ENCODE measurements around the gene CCDC34.

Gene CCDC34

DNA sequence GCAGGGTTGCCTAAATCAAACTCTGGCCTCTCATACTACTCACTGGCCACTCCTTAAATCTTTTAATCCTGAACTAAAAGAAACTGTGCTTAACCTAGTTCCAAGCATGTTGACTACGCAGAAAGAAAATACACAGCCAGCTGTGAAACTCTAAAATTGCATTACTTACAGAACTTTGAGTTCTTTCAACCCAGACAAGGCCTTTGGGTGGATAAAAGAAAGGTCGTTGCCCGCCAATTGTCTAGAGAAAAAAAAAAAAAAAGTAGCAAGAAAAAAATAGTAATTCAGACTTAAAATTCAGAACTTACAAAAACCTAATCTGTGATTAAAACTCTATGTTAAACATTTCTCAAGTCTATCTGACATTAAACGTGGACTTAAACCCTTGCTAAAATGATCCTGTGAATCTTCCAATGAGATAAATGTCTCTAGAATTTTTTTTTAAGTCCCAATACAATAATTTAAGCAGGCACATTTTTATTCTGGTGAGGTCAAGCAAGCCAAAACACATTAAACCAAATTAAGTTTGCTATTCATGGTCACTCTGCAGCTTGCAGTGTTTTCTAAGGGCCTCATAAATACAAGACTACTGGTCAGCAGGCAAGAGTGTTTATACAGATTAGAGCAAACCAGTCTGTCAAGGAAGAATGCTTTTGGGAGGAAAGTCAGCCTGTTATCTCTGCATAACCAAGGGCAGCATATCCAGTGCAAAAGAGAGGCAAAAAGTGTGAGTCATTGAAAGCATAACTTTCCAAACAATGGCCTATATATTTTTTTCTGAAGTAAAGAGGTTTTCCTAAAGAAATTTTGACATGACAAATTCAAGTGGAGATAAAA, 29.5 kb upstream of the CCDC34 start:
- no peak for DNase-seq

DNA sequence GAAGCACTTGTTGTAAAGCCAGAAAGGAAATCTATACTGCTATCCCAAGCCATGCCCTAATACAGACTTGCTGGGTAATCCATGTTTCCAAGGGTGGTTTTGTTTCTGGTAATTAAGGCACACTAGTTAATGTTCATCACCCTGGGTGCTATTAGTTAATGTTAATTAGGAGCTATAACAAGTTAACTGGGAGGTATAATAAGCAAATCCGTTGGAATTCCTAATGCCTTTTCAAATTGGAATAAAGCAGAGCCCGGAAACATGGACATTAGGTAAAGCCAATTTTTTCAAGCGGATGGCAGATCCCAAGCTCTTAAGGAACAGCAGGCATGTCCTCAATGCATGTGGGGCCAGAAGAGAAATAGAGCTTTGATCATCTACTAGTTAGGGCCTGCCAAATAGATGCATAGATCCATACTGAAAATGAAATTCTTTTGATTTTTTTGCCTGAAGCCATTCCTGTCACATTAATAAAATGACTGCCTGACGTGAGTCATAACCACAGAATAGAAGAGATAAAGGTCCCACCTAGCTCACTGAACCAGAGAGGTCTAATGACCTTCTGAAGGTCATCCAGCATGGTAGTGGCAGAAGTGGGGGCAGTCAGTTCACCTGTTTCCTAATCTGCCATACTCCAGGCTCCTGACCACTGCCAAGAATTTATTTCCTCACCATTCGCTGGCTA, 28.5 kb upstream of the CCDC34 start:
- DNase-seq: no peak

DNA sequence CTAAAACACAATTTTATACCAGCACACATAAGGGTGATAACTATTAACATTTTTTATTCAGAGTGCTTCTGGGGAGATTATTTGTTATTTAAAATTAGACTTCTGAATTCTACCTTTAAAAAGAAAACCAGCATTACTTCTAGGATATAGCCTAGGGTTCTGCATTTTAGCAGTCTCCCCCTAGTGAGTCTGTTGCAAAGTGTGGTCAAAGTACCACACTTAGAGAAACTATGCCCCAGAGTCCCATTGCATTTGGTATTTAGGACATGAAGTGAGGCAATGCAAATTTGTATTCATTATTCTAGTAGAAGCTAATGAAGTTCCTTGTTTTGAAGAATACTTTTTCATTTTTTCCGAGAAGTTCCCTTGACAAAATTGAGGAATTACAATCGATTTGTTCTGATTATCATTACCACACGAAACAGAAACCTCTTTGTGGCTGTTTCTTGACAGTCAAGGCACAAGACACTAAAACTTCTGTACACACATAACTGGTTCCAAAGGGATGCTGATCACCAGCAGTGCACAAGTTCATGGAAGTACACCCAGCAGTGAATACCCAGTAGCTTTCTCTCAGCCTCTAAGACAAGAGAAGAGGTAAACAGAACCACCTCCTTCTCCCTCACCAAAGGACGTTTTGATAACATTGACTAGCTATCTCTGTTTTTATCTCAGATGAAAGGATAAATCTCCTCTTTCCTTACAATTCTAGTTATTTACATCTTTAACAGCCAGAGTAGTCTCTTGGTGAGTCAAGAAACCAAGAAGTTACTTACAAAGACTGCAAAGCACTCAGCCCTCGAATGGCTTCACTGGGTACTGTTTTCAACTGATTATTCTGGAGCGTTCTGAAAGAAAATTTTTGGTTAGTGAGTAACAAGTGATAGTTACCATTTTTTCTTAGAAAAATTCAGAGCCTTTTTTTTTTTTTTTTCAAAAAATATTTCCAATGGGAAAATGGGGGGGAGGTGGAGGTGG, 27.6 kb upstream of the CCDC34 start:
- no peak for DNase-seq

DNA sequence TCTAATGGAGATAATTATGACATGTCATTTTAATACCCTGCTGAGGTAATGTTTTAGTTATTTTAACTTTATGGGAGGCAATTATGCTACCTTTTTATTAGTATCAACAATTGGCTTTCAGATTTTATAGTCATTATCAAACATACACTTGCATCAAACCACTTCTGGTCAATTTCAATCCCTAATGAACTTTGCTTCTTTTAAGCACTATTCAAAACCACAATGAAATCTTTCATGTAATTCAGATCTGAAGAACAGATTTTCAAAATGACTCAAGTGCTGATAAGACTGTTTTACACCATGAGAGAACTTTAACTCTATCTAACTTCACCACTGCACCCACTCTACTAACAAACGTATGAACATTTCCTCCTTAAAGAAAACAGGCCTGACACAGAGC, 25.9 kb upstream of the CCDC34 start:
- no peak for DNase-seq

DNA sequence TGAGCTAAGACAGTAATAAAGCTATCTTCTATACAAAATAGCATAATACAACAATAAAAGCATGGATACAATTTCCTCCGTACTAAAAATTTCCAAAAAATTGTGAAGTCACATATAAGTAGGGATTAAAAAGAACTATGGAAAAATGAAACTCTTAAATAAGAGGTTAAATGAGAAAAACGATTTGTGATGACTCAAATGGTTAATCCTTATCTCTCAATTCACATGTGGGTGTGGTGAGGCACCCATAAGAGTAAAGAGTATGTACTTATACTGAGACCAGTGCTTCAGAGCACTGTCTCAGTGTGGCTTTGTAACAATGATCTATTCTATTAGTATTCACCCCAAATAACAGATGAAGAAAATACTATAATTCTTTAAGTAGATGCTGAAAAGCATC, 25.0 kb upstream of the CCDC34 start:
- no peak for DNase-seq

DNA sequence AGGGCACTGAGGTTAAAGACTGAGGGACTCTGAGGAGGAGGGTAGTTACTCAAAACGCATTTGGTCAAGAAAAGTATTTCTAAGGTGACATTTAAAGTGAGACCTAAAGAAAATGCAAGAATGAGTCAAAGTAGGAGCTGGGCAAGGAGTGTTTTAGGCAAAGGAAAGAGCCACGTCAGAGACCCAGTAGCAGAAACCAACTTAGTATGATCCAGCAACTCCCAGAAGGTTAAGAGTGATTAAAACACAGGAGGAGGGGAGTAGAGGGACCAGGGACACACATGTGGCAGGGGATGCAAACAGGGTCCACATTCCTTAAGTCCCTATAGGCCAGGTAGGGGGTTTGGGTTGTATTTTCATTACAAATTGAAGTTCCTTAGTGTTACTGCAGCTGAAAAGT, 24.3 kb upstream of the CCDC34 start:
- DNase-seq: no peak

DNA sequence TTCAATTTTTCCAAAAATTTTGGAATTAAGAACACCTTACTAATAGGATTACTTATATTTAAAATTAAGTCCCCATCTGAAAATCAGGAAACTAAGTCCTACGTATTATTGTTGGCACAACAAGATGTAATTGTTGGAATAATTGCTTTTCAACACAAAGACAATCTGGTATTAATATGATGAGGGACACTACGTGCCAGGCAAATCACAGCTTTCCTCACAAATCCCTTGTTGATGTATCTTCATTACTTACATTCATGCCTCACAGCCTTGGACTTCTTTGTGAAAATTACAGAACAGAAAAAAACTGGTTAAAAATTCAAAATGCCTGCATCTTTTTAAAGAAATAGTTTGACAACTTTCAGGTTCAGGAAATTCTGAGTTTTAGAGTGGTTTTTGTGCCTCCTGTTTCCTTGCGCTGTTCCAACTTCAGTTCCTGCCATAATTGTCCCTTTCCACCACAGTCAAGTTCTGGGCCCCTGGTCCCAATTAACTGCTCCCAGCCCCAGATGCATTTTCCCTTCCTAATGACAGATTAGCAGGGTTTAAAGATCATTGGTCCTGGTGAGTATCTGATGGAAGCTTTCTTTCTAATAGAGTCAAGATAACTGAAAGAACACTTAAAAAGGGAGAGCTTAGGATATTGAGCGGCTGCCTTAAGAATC, 23.3 kb upstream of the CCDC34 start:
- no peak for DNase-seq

DNA sequence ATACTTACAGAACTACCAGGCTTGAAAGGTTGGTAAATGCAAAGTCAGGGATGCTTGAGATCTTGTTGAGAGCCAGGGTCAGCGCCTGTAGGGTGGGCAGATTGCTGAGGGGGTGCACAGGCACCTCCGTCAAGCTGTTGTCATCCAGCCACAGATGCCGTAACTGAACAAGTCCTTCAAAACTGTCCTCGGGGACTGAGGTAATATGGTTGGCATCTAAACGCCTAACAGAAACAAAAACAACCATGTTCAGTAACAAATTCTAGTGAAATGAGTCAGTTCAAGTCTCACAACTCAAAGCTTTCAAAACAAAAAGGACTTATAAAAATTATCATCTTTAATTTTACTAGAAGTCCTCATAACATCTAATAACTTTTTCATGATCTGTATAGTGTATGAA, 22.2 kb upstream of the CCDC34 start:
- no peak for DNase-seq

DNA sequence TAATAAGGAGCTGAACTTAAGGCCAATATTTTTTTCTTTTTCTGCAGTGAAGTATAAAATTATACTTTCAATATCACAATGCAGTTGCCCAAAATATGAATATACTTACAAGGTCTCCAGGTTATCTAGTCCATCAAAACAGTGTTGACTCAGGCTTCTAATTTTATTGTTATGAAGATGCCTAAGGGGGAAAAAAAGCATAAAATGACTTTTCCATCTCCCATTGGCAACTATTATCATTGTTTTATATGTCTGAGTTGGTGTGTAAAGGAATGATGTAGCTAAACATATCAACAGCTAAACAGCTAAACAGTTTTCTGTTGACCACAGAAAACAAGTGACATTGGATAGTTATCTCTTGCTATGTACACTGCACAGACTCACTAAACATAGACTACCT, 21.2 kb upstream of the CCDC34 start:
- DNase-seq: no peak

DNA sequence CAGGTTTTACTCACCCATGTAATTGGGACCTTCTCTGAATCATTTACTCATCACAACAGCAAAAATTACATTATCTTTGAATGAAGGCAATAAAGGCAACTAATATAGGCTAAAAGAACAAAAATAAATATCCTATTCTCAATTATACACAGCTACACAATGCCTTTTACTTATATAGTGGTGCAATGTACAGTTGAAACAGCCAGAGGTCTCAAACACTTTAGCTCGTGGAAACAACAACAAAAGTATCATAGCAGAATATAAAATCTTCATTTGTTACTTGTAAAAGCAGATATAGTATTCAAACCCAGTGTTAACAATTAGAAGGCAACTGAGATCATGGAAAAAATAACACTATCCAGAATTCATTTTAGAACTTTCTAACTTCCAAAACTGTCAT, 20.6 kb upstream of the CCDC34 start:
- no peak for DNase-seq

DNA sequence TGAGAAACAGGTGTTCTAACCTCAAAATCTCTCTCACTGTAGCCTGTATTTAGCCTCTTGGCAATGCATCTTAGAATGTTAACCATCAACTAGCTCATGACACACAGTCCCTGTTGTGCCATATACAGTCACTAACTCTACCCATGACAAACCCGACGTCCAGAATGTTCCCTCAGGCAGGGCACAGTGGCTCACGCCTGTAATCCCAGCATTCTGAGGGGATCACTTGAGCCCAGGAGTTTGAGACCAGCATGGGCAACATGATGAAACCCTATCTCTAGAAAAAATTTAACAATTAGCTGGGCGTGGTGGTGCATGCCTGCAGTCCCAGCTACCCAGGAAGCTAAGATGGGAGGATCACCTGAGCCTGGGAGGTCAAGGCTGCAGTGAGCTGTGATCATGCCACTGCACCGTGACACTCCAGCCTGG, 18.2 kb upstream of the CCDC34 start:
- DNase-seq: no peak

DNA sequence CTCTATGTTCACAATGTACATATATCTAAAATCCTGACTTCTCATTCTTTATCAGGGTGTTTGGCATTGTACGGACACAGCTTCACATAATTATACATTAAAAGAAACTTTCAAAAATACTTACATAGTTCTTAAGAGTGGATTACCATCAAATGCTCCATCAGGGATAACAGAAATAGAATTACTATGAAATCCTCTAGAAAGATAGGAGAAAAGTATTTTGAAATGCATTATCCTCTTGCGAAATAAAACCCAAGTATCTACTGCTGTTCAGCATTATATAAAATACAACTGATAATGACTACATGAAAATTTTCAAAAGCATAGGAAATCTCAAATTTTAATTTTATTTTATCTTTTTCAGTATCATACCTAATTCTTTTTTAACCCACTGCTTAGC, 17.8 kb upstream of the CCDC34 start:
- no peak for DNase-seq

DNA sequence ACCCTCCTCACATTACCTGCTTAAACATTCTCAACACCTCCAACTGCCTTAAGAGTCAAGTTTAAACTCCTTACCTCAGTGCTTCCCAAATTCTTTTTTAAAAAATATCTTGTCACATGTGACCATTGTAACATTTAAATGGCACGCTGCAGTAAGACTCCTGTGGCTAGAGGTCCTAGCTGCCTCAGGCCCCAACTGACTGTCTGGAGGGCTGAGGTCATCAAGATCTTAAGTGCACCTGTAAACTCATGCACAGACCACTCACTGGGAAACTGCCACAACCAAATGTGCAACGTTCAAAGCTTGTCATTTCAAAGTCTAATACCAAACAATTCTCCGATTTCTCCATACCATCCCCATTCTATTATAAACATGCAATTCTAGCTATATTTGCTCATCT, 16.4 kb upstream of the CCDC34 start:
- no peak for DNase-seq

DNA sequence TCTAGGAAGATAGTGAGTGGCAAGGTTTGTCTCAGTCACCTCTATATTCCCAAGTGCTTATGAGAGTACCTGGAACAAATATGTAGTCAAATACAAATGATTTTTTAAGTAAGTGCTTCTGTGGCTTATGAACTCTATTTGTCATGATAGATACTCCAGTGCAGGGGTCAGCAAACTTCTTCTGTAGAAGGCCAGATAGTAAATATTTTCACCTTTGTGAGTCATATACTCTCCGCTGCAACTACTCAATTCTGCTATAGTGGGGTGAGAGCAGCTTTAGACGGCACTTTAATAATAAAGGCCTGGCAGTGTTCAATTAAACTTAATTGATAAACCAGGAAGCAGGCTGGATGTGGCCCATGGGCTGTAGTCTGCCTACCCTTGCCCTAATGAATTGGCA, 12.4 kb upstream of the CCDC34 start:
- no peak for DNase-seq

DNA sequence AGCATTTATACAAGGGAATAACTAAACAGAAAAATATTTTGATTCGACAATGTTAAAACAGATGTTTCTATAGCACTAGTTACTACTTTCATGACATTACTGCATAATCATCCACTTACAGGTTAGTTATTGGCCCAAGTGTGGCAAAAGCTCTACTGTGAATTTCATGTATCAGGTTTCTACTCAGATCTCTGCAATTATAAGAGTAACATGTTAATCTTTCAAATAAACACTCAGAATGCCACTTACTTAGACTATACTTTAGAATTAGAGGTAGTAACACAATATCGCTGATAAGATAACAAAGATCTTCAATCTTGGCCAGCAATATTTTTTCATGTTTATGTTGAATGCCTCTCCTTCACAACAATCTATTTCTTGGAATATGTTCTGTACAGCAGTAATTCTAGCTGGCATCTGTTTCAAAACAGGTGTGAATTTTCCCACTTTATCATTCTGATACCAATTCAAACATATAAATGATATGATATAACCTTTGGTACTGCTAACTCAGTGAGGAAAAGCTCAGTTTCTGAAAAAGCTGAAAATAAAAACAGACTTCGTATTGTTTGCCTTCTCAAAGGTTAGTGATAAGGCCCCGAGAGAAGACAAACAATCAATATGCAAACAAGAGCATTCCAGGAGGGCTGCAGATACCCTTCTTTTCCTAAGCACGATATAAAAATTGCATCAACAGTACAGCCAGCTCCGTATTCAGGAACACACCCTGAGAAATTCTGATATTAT, 11.0 kb upstream of the CCDC34 start:
- no peak for DNase-seq

DNA sequence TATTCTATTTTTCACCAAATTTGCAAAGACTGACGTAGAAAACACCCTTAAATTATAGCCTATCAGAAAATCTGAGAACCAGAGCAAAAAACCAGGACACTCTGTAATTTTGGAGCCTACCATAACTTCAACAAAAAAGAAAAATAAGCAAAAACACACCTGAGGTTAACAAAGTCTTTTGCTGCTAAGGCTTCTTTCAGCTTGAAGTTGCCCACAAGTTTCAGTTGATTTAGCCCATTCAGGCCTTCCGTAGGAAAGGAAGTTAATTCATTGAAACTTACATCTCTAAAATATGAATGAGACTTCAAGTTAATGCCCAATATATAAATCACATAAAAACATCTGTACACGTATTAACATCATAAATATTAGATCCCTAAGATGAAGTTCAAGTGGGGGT, 10.4 kb upstream of the CCDC34 start:
- no peak for DNase-seq

DNA sequence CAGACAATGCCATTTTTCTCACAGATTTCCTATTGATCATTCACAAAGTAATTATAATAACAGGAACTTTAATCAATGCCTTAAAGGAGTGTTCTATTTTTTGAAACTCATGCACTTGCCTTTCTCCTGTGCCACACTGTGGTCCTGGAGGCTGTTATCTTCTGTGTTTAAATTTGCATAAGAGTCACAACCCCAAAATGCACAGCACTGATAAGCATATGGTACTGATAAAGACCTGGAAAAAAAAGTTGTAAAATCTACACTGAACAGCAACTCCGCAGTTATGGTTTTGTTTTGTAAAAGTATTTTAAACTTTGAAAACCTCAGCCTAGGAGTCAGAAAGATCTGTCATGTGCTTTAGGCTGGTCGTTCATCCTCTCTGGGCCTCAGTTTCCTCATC, 9.1 kb upstream of the CCDC34 start:
- no peak for DNase-seq

DNA sequence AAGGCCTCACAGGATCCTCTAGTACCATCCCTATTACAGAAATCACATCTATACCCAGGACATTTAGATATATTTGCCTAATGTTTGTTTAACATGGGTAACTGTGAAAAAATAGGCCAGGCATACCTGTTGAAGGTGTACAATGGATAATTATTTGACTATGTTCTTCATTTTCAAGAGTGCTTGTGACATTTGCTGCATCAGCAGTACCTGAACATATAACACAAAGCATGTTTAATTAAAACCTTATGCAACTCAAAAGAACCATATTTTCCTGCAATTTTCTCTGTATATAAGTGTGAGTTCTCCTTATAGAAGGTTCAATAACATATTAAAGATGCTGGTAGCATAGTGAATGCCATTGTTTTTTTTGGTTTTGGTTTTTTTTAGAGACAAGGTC, 8.5 kb upstream of the CCDC34 start:
- no peak for DNase-seq

DNA sequence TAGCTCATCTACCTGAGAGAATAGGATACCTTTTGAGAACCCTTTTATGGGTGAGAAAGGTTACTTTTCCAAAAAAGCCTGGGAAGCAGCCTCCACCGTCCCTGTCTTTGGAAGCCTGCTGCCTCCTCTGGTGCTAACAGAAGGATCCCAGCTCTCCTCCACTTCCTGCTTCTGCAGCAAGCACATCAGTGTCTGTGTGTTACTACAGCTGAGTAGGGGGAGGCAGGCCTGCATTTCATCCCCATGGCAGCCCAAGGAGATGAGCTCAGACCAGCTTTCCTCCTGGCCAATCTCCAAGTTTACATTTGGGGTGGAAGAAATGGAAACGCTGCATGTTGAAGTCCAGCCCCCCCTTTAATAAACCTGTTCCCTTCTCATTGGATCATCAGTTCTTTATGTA, 7.4 kb upstream of the CCDC34 start:
- no peak for DNase-seq

DNA sequence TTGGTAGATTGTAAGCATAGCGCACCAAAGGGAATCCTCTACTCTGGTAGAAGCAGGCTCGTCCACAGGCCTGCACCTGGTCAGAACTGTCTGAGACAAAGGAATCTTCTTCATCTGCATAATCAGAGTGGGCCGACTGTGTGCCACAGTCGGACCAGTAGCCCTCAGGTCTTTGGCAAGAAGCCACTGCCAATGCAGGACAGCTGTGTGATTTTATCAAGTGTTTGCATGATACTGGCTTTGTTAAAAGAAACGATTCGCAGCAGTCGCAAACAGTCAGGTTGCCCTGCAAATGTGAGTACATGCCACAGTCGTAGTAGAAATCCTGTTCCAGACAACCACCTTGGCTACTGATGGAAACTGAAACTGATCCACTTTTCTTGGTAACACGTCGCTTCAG, 4.9 kb upstream of the CCDC34 start:
- DNase-seq: no peak

DNA sequence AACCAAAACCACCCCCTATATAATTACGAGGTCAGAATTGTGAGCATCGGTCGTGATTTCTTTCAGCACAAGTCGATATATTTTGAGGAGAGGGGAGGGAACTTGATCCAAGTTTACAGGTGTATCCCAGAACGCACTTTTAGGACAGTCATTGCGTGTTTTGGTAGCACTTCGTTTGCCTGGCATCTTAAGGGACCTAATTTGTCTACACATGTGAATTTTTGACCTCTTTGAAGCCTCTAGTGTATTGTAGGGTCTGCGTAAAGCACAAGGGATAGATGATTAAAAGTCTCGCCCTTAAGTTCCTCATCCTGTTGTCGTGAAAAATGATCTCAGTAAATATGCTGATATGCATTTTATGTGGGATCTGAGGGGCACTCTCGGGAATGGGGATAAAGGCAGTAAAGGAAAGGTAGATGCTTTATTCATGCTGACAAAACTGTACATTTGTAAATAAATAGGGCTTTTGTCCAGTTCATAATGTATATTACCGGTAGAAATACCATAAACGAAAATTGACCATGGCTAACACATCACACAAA, 632 bp upstream of the CCDC34 start:
- DNase-seq: no peak

Measured in hypothalamus (tissue), 51 donors.